ENCODE data around the gene MYB.
A peak's percentile ranks its signal among the peaks of the same experiment; 100 is the strongest.
"Not testable (repeated sequence)": the region's sequence is repeated elsewhere in the genome, so short reads cannot be mapped to it uniquely, and the experiment has no call there.

The MYB gene

GRCh38 chr6:135180542-135181332 is at the start of gene MYB:
Gene MYB (plus strand): TSS chr6:135181308. CDS start chr6:135181514, 206 bp downstream.
- Histone ChIP-seq H2AFZ (ENCODE audit: low read length, unreplicated experiment) (peak within 1 kb of the TSS; percentile 93), H3K79me2 (ENCODE audit: control insufficient read depth, insufficient read depth, low read length, unreplicated experiment) (no peaks in the 10 kb centered on the region), H3K36me3 (ENCODE audit: insufficient read depth, low read length) (no peaks in the 10 kb centered on the region), H3K27me3 (ENCODE audit: insufficient read depth, low read length) (peaks cover 18% of the 10 kb centered on the region), H3K4me1 (ENCODE audit: control insufficient read depth, insufficient read depth, low read length, unreplicated experiment) (peaks cover 5% of the 10 kb centered on the region), H3K4me3 (ENCODE audit: low read depth, low read length) (peak within 1 kb of the TSS; percentile 87), H3K27ac (ENCODE audit: low read depth, low read length) (no peak within 1 kb of the TSS)

- H3K36me3 ChIP-seq (ENCODE audit: insufficient read depth, low read length): no peaks in the 10 kb centered on the region
- no peaks in the 10 kb centered on the region for H3K4me1 ChIP-seq (ENCODE audit: control insufficient read depth, insufficient read depth, low read length, unreplicated experiment)
- no peaks in the 10 kb centered on the region for H3K27me3 ChIP-seq (ENCODE audit: insufficient read depth, low read length)
- H3K4me3 ChIP-seq (ENCODE audit: low read depth, low read length): no peak overlapping the region
- no peaks in the 10 kb centered on the region for H3K79me2 ChIP-seq (ENCODE audit: control insufficient read depth, insufficient read depth, low read length, unreplicated experiment)
- H3K27ac ChIP-seq (ENCODE audit: low read depth, low read length): no peak overlapping the region
- H2AFZ ChIP-seq (ENCODE audit: low read length, unreplicated experiment): no peak overlapping the region
These were observed 48.3 kb upstream of the MYB start for GRCh38 chr6:135132776-135133175.

- Histone ChIP-seq H3K79me2 (ENCODE audit: control insufficient read depth, insufficient read depth, low read length, unreplicated experiment) (no peaks in the 10 kb centered on the region), H2AFZ (ENCODE audit: low read length, unreplicated experiment) (no peak overlapping the region), H3K4me1 (ENCODE audit: control insufficient read depth, insufficient read depth, low read length, unreplicated experiment) (no peaks in the 10 kb centered on the region), H3K36me3 (ENCODE audit: insufficient read depth, low read length) (no peaks in the 10 kb centered on the region), H3K4me3 (ENCODE audit: low read depth, low read length) (no peak overlapping the region), H3K27me3 (ENCODE audit: insufficient read depth, low read length) (no peaks in the 10 kb centered on the region), H3K27ac (ENCODE audit: low read depth, low read length) (no peak overlapping the region)
These were observed 45.3 kb upstream of the MYB start for GRCh38 chr6:135135835-135136234.

- Histone ChIP-seq H3K4me1 (ENCODE audit: control insufficient read depth, insufficient read depth, low read length, unreplicated experiment) (no peaks in the 10 kb centered on the region), H3K36me3 (ENCODE audit: insufficient read depth, low read length) (no peaks in the 10 kb centered on the region), H3K27me3 (ENCODE audit: insufficient read depth, low read length) (no peaks in the 10 kb centered on the region), H3K27ac (ENCODE audit: low read depth, low read length) (no peak overlapping the region), H3K79me2 (ENCODE audit: control insufficient read depth, insufficient read depth, low read length, unreplicated experiment) (no peaks in the 10 kb centered on the region), H2AFZ (ENCODE audit: low read length, unreplicated experiment) (no peak overlapping the region), H3K4me3 (ENCODE audit: low read depth, low read length) (no peak overlapping the region)
These were observed 43.3 kb upstream of the MYB start for GRCh38 chr6:135137826-135138225.

GRCh38 chr6:135141182-135141581 is 39.9 kb upstream of the MYB start:
- no peaks in the 10 kb centered on the region for H3K36me3 ChIP-seq (ENCODE audit: insufficient read depth, low read length)
- H3K4me1 ChIP-seq (ENCODE audit: control insufficient read depth, insufficient read depth, low read length, unreplicated experiment): peaks cover 11% of the 10 kb centered on the region
- no peak overlapping the region for H3K27ac ChIP-seq (ENCODE audit: low read depth, low read length)
- H2AFZ ChIP-seq (ENCODE audit: low read length, unreplicated experiment): no peak overlapping the region
- no peak overlapping the region for H3K4me3 ChIP-seq (ENCODE audit: low read depth, low read length)
- no peaks in the 10 kb centered on the region for H3K79me2 ChIP-seq (ENCODE audit: control insufficient read depth, insufficient read depth, low read length, unreplicated experiment)
- H3K27me3 ChIP-seq (ENCODE audit: insufficient read depth, low read length): no peaks in the 10 kb centered on the region

GRCh38 chr6:135141728-135142127 is 39.4 kb upstream of the MYB start:
- peaks cover 16% of the 10 kb centered on the region for H3K4me1 ChIP-seq (ENCODE audit: control insufficient read depth, insufficient read depth, low read length, unreplicated experiment)
- no peaks in the 10 kb centered on the region for H3K36me3 ChIP-seq (ENCODE audit: insufficient read depth, low read length)
- H3K79me2 ChIP-seq (ENCODE audit: control insufficient read depth, insufficient read depth, low read length, unreplicated experiment): no peaks in the 10 kb centered on the region
- no peak overlapping the region for H3K27ac ChIP-seq (ENCODE audit: low read depth, low read length)
- H2AFZ ChIP-seq (ENCODE audit: low read length, unreplicated experiment): no peak overlapping the region
- no peaks in the 10 kb centered on the region for H3K27me3 ChIP-seq (ENCODE audit: insufficient read depth, low read length)
- H3K4me3 ChIP-seq (ENCODE audit: low read depth, low read length): no peak overlapping the region

GRCh38 chr6:135142232-135142631 is 38.9 kb upstream of the MYB start:
- not testable (repeated sequence) for H2AFZ ChIP-seq (ENCODE audit: low read length, unreplicated experiment); H3K36me3 ChIP-seq (ENCODE audit: insufficient read depth, low read length); H3K27me3 ChIP-seq (ENCODE audit: insufficient read depth, low read length); H3K4me3 ChIP-seq (ENCODE audit: low read depth, low read length); H3K79me2 ChIP-seq (ENCODE audit: control insufficient read depth, insufficient read depth, low read length, unreplicated experiment); H3K27ac ChIP-seq (ENCODE audit: low read depth, low read length)
- H3K4me1 ChIP-seq (ENCODE audit: control insufficient read depth, insufficient read depth, low read length, unreplicated experiment): peaks cover 16% of the 10 kb centered on the region

- no peaks in the 10 kb centered on the region for H3K27me3 ChIP-seq (ENCODE audit: insufficient read depth, low read length)
- H3K36me3 ChIP-seq (ENCODE audit: insufficient read depth, low read length): no peaks in the 10 kb centered on the region
- peaks cover 16% of the 10 kb centered on the region for H3K4me1 ChIP-seq (ENCODE audit: control insufficient read depth, insufficient read depth, low read length, unreplicated experiment)
- H3K4me3 ChIP-seq (ENCODE audit: low read depth, low read length): no peak overlapping the region
- H3K27ac ChIP-seq (ENCODE audit: low read depth, low read length): no peak overlapping the region
- no peaks in the 10 kb centered on the region for H3K79me2 ChIP-seq (ENCODE audit: control insufficient read depth, insufficient read depth, low read length, unreplicated experiment)
- no peak overlapping the region for H2AFZ ChIP-seq (ENCODE audit: low read length, unreplicated experiment)
These were observed 36.4 kb upstream of the MYB start for GRCh38 chr6:135144673-135145062.

- peaks cover 16% of the 10 kb centered on the region for H3K4me1 ChIP-seq (ENCODE audit: control insufficient read depth, insufficient read depth, low read length, unreplicated experiment)
- H3K4me3 ChIP-seq (ENCODE audit: low read depth, low read length): peak overlapping the region; percentile 2; the same call in 1 of the 2 replicates
- no peaks in the 10 kb centered on the region for H3K27me3 ChIP-seq (ENCODE audit: insufficient read depth, low read length)
- peak overlapping the region; percentile 73 for H2AFZ ChIP-seq (ENCODE audit: low read length, unreplicated experiment)
- H3K79me2 ChIP-seq (ENCODE audit: control insufficient read depth, insufficient read depth, low read length, unreplicated experiment): no peaks in the 10 kb centered on the region
- H3K27ac ChIP-seq (ENCODE audit: low read depth, low read length): no peak overlapping the region
- H3K36me3 ChIP-seq (ENCODE audit: insufficient read depth, low read length): no peaks in the 10 kb centered on the region
These were observed 35.9 kb upstream of the MYB start for GRCh38 chr6:135145063-135145800.

GRCh38 chr6:135146162-135146934 is 34.8 kb upstream of the MYB start:
- H2AFZ ChIP-seq (ENCODE audit: low read length, unreplicated experiment): peak overlapping the region; percentile 73
- no peaks in the 10 kb centered on the region for H3K36me3 ChIP-seq (ENCODE audit: insufficient read depth, low read length)
- peak overlapping the region; percentile 2; the same call in 1 of the 2 replicates for H3K4me3 ChIP-seq (ENCODE audit: low read depth, low read length)
- H3K79me2 ChIP-seq (ENCODE audit: control insufficient read depth, insufficient read depth, low read length, unreplicated experiment): no peaks in the 10 kb centered on the region
- peaks cover 16% of the 10 kb centered on the region for H3K4me1 ChIP-seq (ENCODE audit: control insufficient read depth, insufficient read depth, low read length, unreplicated experiment)
- no peaks in the 10 kb centered on the region for H3K27me3 ChIP-seq (ENCODE audit: insufficient read depth, low read length)
- H3K27ac ChIP-seq (ENCODE audit: low read depth, low read length): no peak overlapping the region
